HG03045 (cell line): Measurements from ENCODE around the gene FAM240A.

ENCODE experiments used
- ATAC-seq: cut with Tn5 transposase; IDR thresholded peaks from one replicate; pipeline ENCODE4 v1.9.1; 2021; ENCODE audit warnings: mild to moderate bottlenecking, moderate library complexity; ENCODE audit not compliant: unreplicated experiment

The FAM240A gene

GRCh38 chr3:46673151-46674030 is 61.1 kb downstream of the FAM240A start:
- no peak for ATAC-seq

- ATAC-seq: no peak
Measured at GRCh38 chr3:46674031-46674845, 61.9 kb downstream of the FAM240A start.

GRCh38 chr3:46675426-46675825 is 63.1 kb downstream of the FAM240A start:
- no peak for ATAC-seq
